A549 treated with RU486 at 1 μM for 4 hours (cell line): ENCODE data around the gene LATS1. TPM values are rescaled to one million over a fixed set of nuclear protein-coding genes. Genes with fewer than 3 reads are reported as not detected.

ENCODE experiments used
- total RNA-seq: library from RNA; stranded (reverse); fragments of 200-300 nt; extraction: Qiagen RNA extraction; gene quantifications from 5 replicates; pipeline ENCODE4 v1.2.3, GENCODE V29; 2022; ENCODE audit warnings: low read depth

LATS1 gene
- total RNA-seq: 4.7 to 8.3 TPM (median 7.7 TPM) in 5 replicates

GRCh38 chr6:149717588-149718458 lies at the start of gene LATS1:
LATS1 (minus strand) TSS chr6:149718101; CDS start chr6:149702126, 15,975 bp downstream.

DNA sequence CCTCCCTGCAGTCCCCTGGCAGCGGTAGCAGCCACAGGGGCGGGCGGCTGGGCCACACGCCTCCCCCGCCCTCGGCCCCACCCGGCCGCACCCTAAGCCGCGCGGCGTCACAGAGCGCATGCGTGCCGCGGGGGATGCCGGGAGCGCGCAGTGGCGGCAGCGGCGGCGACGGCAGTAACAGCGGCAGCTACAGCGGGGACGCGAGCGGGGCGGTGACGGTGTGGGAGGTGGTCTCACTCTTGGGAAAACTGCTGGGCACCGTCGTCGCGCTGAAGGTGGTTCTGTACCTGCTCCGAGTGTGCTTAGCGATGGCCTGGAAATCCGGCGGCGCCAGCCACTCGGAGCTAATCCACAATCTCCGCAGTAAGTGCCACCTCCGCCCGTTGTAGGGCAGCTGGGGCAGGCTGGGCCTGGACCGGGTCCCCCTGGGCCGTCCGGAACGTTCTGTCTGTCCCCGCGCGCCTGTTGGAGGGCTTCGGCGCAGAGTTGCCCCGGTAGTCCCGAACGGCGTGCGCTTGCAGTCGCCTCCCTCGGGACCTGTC lies 31.8 kb upstream of the LATS1 start, which contains the start of gene PCMT1:
Gene PCMT1, plus strand, starts transcription at position 148 of the 542 bp plus-strand sequence. Its CDS starts 161 bp downstream, at position 309.

GRCh38 chr6:149746147-149746946 lies 28.4 kb upstream of the LATS1 start, which contains the start of gene NUP43:
NUP43 (minus strand) TSS chr6:149746529; CDS start chr6:149746495, 34 bp downstream.

DNA sequence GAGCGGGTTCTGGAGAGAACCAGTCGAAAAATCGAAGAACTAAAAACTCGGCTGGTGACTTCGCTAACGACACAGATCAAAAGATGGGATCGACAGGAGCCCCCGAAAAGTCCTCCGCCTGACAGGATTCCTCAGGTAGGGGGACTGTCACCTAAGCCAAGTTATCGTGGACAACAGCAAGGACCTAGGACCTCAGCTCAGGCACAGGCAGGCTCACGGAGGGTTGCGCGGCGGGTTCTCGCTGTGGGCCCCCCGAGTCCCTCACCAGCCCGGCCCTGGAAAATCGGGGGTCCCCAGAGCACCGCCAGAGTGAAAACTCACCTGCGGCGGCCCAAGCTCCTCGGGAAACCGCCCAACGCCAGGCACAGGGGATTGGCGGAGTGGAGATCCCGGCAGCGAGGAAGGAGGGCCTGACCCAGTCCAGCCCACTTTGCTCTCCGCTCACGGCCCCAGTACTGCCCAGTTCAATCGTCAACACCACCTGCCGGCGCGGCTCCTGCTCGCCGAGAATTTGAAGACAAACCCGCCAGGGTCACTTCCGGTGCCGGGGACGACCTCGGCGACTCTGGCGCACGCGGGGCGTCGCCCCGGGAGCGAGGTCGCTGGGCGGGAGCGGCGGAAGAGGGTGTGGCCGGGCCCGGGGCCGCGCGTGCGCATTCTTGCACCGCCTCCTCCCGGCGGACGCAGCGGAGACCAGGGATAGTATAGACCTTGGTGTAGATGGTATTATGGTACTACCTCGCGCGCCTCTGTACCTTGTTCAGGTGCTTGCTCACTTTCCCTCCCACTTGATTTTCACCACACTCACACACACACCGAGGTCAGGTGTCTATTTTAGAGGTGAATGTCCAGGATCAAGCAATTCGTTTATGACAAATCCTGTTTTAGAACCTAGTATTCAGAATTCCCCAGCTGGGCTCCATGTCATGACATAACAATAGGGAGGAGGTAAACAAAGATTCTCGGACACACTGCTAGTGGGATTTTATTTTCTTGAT lies 69.5 kb downstream of the LATS1 start, which contains the start of gene KATNA1:
Gene KATNA1, minus strand, starts transcription at position 567 of the 998 bp plus-strand sequence. CDS start 10,167 bp downstream, outside the sequence.

Other genes starting within 250 kb of the LATS1 start
- gene ZC3H12D, start 233.1 kb downstream of the LATS1 start, total RNA-seq: 0.06 to 0.09 TPM (median 0.06 TPM) in 4 of 5 replicates, not detected in the other
- 10.6 to 22.6 TPM (median 15.2 TPM) in 5 replicates for gene PPIL4, start 172.1 kb downstream of the LATS1 start, total RNA-seq
- 15.9 to 34.2 TPM (median 27.5 TPM) in 5 replicates for gene GINM1, start 151.7 kb downstream of the LATS1 start, total RNA-seq
- gene KATNA1, start 69.4 kb downstream of the LATS1 start, total RNA-seq: 8.6 to 12.4 TPM (median 11.2 TPM) in 5 replicates
- 11.0 to 16.2 TPM (median 14.7 TPM) in 5 replicates for gene NUP43, start 28.4 kb upstream of the LATS1 start, total RNA-seq
- 84.5 to 93.1 TPM (median 88.8 TPM) in 5 replicates for gene PCMT1, start 31.6 kb upstream of the LATS1 start, total RNA-seq
- 21.8 to 41.2 TPM (median 37.2 TPM) in 5 replicates for gene LRP11, start 146.3 kb upstream of the LATS1 start, total RNA-seq
- gene RAET1E, start 180.0 kb upstream of the LATS1 start, total RNA-seq: 2.0 to 3.2 TPM (median 3.0 TPM) in 5 replicates
- gene RAET1G, start 205.0 kb upstream of the LATS1 start, total RNA-seq: 7.3 to 13.0 TPM (median 9.7 TPM) in 5 replicates
- 2.7 to 4.2 TPM (median 3.5 TPM) in 5 replicates for gene ULBP2, start 223.9 kb upstream of the LATS1 start, total RNA-seq
- gene ULBP1, start 245.8 kb upstream of the LATS1 start, total RNA-seq: 0.64 to 1.3 TPM (median 0.80 TPM) in 5 replicates